ENCODE results near the gene CRELD2. TPM values are rescaled to one million over a fixed set of nuclear protein-coding genes. Genes with fewer than 3 reads are reported as not detected.
A peak's percentile ranks its signal among the peaks of the same experiment; 100 is the strongest.

CRELD2 gene
- total RNA-seq, 4 donors from 2014 or later = 50.3 to 244 (median 154) TPM

- H3K27me3 ChIP-seq = no peaks in the 10 kb centered on the region
- intact Hi-C loops (cut with DNase I) = no loop called here
Measured at GRCh38 chr22:49963647-49964026, 45.2 kb downstream of the CRELD2 start.

DNA sequence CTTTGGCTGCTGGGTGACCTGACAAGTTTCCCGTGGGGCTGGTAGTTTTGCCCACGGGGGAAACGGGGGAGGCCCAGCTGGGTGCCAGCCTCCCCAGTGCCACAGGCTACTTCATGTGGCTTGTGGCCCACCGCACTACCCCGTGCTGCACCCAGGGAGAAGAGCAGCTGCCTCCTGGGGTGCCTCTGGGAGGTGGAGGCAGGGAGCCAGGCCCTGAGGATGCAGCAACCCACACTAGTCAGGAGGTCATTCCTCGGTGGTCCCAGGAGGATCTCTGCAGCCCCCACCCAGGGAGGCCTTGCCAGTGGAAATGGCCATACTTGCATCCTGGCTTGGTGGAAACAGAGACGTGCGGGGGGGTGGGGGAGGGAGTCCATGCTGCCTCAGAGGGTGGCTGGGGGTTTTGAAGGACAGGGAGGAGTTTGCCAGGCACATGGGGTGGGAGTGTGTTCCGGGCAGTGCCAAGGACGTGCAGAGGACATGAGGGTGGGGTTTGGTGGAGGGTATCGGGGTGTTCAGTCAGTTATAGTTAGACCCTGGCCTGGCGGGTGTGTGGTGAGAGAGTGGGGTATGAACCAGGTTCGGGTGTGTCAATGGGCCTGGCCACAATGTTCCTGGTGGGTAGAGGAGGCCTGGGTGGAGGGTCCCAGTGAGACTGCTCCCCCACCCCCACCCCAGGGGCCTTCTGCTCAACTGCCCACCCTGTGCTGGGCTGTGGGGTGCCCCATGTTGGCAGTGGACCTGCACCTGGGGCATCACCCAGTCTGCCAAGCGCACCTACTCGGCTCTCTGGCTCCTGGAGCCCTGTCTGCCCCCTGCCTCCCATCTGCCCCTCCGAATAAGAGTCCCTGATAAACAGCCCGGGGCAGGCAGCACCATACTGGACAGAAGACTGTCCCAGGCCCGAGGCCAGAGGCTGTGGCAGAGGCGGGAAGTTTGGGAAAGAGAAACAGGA lies 46.0 kb downstream of the CRELD2 start:
- H3K27ac ChIP-seq = peak overlapping the region; percentile 44 to 97 (median 96)
- H3K9me3 ChIP-seq = no peaks in the 10 kb centered on the region
- peaks cover 46 to 73% of the 10 kb centered on the region in 2 donors for H3K4me1 ChIP-seq
- TF ChIP-seq POLR2A (IDR thresholded peaks at IDR 0.05) (no peak), CTCF (IDR thresholded peaks at IDR 0.05) (no peak)
- peak in 1 of 2 donors; percentile 3 for DNase-seq
- peak overlapping the region in 1 of 3 donors; percentile 83 for H3K4me3 ChIP-seq (replicated peaks in 1 of 3)
- WGBS, 2 donors = 73 to 82% methylated on average over 14 to 16 of the region's 19 CpGs
- H3K27me3 ChIP-seq = no peaks in the 10 kb centered on the region
- intact Hi-C loops (cut with DNase I) = no loop called here
- peaks cover 20 to 29% of the 10 kb centered on the region in 2 donors for H3K36me3 ChIP-seq

More at GRCh38 chr22:49963647-49964026, 45.2 kb downstream of the CRELD2 start:
- peak in 1 of 2 donors; percentile 19 for DNase-seq
- peaks cover 49 to 73% of the 10 kb centered on the region in 2 donors for H3K4me1 ChIP-seq
- TF ChIP-seq POLR2A (IDR thresholded peaks at IDR 0.05) (no peak), CTCF (IDR thresholded peaks at IDR 0.05) (no peak)
- H3K4me3 ChIP-seq (replicated peaks in 1 of 3) = peak overlapping the region in 1 of 3 donors; percentile 83
- H3K27ac ChIP-seq = peak overlapping the region; percentile 30 to 97 (median 96)
- 70% methylated on average over 6 of the region's 6 CpGs for WGBS, 2 donors
- peaks cover 20 to 29% of the 10 kb centered on the region in 2 donors for H3K36me3 ChIP-seq
- no peaks in the 10 kb centered on the region for H3K9me3 ChIP-seq

- Histone ChIP-seq H3K9me3 (no peaks in the 10 kb centered on the region), H3K4me1 (peaks cover 42 to 77% of the 10 kb centered on the region in 2 donors), H3K27ac (peak overlapping the region; percentile 51 to 97 (median 96)), H3K27me3 (no peaks in the 10 kb centered on the region), H3K4me3 (replicated peaks in 1 of 3) (peak overlapping the region in 1 of 3 donors; percentile 83), H3K36me3 (peaks cover 20 to 29% of the 10 kb centered on the region in 2 donors)
- intact Hi-C loops (cut with DNase I) = no loop called here
- TF ChIP-seq POLR2A (IDR thresholded peaks at IDR 0.05) = no peak
- WGBS, 2 donors = 72 to 90% methylated on average over 4 to 11 of the region's 22 CpGs
- peak in 1 of 2 donors; percentile 12 for DNase-seq
Measured at GRCh38 chr22:49965091-49966040, 46.9 kb downstream of the CRELD2 start.

DNA sequence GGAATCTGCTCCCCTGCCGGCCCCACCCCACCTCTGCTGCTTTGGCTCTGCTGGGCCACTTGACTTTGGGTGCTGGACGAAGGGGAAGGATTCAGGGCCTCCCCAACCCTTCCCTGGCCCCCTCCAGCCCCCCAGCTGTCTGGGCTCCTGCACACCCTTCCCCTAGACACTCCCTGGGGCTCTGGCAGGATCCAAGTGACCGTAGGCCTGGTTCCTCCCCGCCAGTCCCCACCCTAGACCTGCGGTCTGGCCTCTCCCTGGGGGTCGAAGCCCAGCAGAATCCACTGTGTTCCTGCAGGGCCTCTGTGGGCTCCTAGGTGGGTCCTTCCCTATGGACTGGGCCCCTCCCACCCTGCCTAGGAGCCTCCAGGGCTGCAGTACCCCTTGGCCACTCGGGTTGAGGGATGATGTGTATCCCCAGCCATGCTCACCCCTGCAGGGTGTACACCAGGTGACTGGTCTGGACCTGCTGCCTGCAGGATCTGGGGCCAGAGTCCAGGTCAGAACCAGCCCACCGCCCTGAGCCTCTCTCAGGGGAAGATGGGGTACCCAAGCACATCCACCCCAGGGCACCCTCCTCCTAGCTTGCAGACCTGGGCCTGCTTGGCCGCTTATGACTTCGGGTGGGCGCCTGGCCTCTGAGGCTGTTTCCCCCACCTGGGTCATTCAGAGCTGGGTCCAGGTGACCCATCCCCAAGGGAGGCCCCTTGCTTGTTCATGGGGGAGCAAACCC lies 47.8 kb downstream of the CRELD2 start:
- DNase-seq = peak in 1 of 2 donors; percentile 20
- 67 to 77% methylated on average over 3 to 6 of the region's 11 CpGs for WGBS, 2 donors
- no peaks in the 10 kb centered on the region for H3K9me3 ChIP-seq
- peaks cover 47 to 83% of the 10 kb centered on the region in 2 donors for H3K4me1 ChIP-seq
- TF ChIP-seq POLR2A (IDR thresholded peaks at IDR 0.05) (no peak), CTCF (IDR thresholded peaks at IDR 0.05) (no peak)
- peaks cover 20 to 29% of the 10 kb centered on the region in 2 donors for H3K36me3 ChIP-seq
- H3K4me3 ChIP-seq (replicated peaks in 1 of 3) = peak overlapping the region in 1 of 3 donors; percentile 9
- H3K27ac ChIP-seq = peak overlapping the region; percentile 51 to 97 (median 96)
- intact Hi-C loops (cut with DNase I) = no loop called here
- H3K27me3 ChIP-seq = no peaks in the 10 kb centered on the region

Data from thyroid gland (tissue), 4 donors.